ENCODE data around the gene MYH15. TPM values are rescaled to one million over a fixed set of nuclear protein-coding genes. Genes with fewer than 3 reads are reported as not detected.

MYH15 gene
- total and polyA plus RNA-seq, 2 of the 4 experiments (the other 2 are of a cell fraction), result 0.10 to 0.36 TPM

- H3K4me1 ChIP-seq (ENCODE audit: control insufficient read depth, insufficient read depth, low read length), result no peaks in the 10 kb centered on the region
- in situ Hi-C loops (cut with MboI; ENCODE audit: low sequenced_read_pairs) (no loop called here), intact Hi-C loops (cut with micrococcal nuclease) (no loop called here), dilution Hi-C loops (cut with HindIII; ENCODE audit: low sequenced_read_pairs, unreplicated experiment) (no loop called here)
- H2BK15ac ChIP-seq (ENCODE audit: low read depth, low read length), result no peak overlapping the region
- ChIA-PET CTCF (interaction anchor here (1.4 kb wide), 1 partner anchor 48 kb away, joined by 4 read pairs; no protein-coding TSS in a partner anchor), POLR2A (ENCODE audit: unreplicated experiment) (no interaction called here)
- H2BK5ac ChIP-seq (ENCODE audit: low read depth, low read length, poor library complexity, severe bottlenecking), result no peak overlapping the region
- H3K56ac ChIP-seq (ENCODE audit: extremely low read depth, insufficient read depth, low read length), result no peak overlapping the region
- H3K27ac ChIP-seq (ENCODE audit: insufficient read depth, low read length), result no peak overlapping the region
- H3K14ac ChIP-seq (replicated peaks; ENCODE audit: low read depth, low read length), result no peak overlapping the region
- no peaks in the 10 kb centered on the region for H3K36me3 ChIP-seq (ENCODE audit: control insufficient read depth, insufficient read depth, low read length)
- H2AK9ac ChIP-seq (replicated peaks; ENCODE audit: low read depth, low read length, poor library complexity), result no peak overlapping the region
- no peak for TF ChIP-seq NFE2L2 (IDR thresholded peaks at IDR 0.05; ENCODE audit: low read depth, low read length)
- TF ChIP-seq USF2 (IDR thresholded peaks at IDR 0.05; ENCODE audit: low read depth, low read length), result no peak
- no peak for TF ChIP-seq POLR2A (IDR thresholded peaks at IDR 0.05; ENCODE audit: low read depth, low read length)
- TF ChIP-seq CHD1 (IDR thresholded peaks at IDR 0.05; ENCODE audit: low read depth, low read length), result no peak
- no peak for TF ChIP-seq MAZ (IDR thresholded peaks at IDR 0.05; ENCODE audit: borderline replicate concordance, low read depth, low read length)
- no peak for TF ChIP-seq RFX5 (IDR thresholded peaks at IDR 0.05; ENCODE audit: low read depth, low read length)
- TF ChIP-seq FOS (IDR thresholded peaks at IDR 0.05; ENCODE audit: low read depth, low read length), result no peak
- TF ChIP-seq RAD21 (IDR thresholded peaks at IDR 0.05; ENCODE audit: low read length), result no peak
- no peak for TF ChIP-seq CEBPB (IDR thresholded peaks at IDR 0.05; ENCODE audit: low read depth, low read length)
- no peak for TF ChIP-seq CTCF (conservative IDR thresholded peaks at IDR 0.05; ENCODE audit: low read depth, low read length)
- TF ChIP-seq RCOR1 (IDR thresholded peaks at IDR 0.05; ENCODE audit: insufficient replicate concordance, low read length), result no peak
- no peak for TF ChIP-seq MAFK (IDR thresholded peaks at IDR 0.05; ENCODE audit: low read depth, low read length)
- TF ChIP-seq MXI1 (IDR thresholded peaks at IDR 0.05; ENCODE audit: borderline replicate concordance, low read depth, low read length), result no peak
- no peak for TF ChIP-seq ELK1 (IDR thresholded peaks at IDR 0.05; ENCODE audit: borderline replicate concordance, low read depth, low read length)
- no peak for TF ChIP-seq BHLHE40 (IDR thresholded peaks at IDR 0.05; ENCODE audit: low read depth, low read length)
- TF ChIP-seq SMC3 (IDR thresholded peaks at IDR 0.05; ENCODE audit: low read depth, low read length), result no peak
- no peaks in the 10 kb centered on the region for H3K79me1 ChIP-seq (ENCODE audit: low read depth in 1 of 2, low read length in 2 of 2)
- no peak overlapping the region for H3K4ac ChIP-seq (ENCODE audit: low read depth, low read length)
- no peak overlapping the region for H2AFZ ChIP-seq (replicated peaks; ENCODE audit: low read length, poor library complexity)
- BruUV-seq (replicated peaks), result no TSS peak
- no peak overlapping the region for H3K9ac ChIP-seq (ENCODE audit: low read depth, low read length)
- H2AK5ac ChIP-seq (ENCODE audit: low read depth, low read length), result no peak overlapping the region
- no peak overlapping the region for H3K18ac ChIP-seq (ENCODE audit: low read depth, low read length)
- no peaks in the 10 kb centered on the region for H3K27me3 ChIP-seq (ENCODE audit: control insufficient read depth, insufficient read depth, low read length)
- no peaks in the 10 kb centered on the region for H3K9me3 ChIP-seq (ENCODE audit: control insufficient read depth, insufficient read depth, low read length)
- no peak overlapping the region for H3K4me2 ChIP-seq (ENCODE audit: low read depth, low read length)
- H4K5ac ChIP-seq (ENCODE audit: low read depth, low read length), result no peak overlapping the region
- no peaks in the 10 kb centered on the region for H4K20me1 ChIP-seq (ENCODE audit: insufficient read depth, low read length)
- no peak for ATAC-seq (ENCODE audit: low read depth)
- DNase-seq, result no peak
- H2BK20ac ChIP-seq (ENCODE audit: low read depth, low read length), result no peak overlapping the region
- H3K23ac ChIP-seq (ENCODE audit: low read depth, low read length), result no peak overlapping the region
- no peak overlapping the region for H4K8ac ChIP-seq (ENCODE audit: low read depth in 2 of 2, low read length in 2 of 2)
- H2BK120ac ChIP-seq (ENCODE audit: low read depth, low read length), result no peak overlapping the region
- no peak overlapping the region for H4K91ac ChIP-seq (ENCODE audit: insufficient read depth, low read depth, low read length)
- no peaks in the 10 kb centered on the region; the same call in 1 of the 2 replicates for H3K9me1 ChIP-seq (ENCODE audit: insufficient read depth, low read length)
- no peak overlapping the region for H3K4me3 ChIP-seq (ENCODE audit: insufficient read depth, low read depth, low read length)
Measured at GRCh38 chr3:108503722-108504121, 6.7 kb downstream of the MYH15 start.

Data from IMR-90 (cell line).